ENCODE measurements around the gene PRKACA.

Gene PRKACA

DNA sequence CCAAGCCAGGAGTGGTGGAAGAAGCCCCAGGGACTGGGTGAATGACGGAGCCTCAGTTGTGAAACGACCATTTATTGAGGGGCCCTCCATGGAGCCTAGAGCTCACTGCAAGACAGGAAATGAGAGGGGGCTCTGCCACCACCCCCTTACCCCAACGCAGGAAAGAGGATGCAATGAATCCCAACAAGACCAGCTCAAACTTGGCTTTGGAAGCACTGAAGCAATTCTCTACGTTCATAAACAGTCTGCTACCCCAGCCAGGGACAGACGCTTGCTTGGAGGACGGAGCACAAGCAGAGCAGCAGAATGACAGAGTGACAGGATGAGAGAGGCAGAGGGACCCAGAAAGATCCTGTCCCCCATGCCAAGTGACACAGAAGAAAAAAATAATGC is 1.0 kb downstream of the PRKACA start:
- H3K4me3 ChIP-seq (ENCODE audit: low read depth, low read length): peak overlapping the region; percentile 90
- TF ChIP-seq, protein P1, sequence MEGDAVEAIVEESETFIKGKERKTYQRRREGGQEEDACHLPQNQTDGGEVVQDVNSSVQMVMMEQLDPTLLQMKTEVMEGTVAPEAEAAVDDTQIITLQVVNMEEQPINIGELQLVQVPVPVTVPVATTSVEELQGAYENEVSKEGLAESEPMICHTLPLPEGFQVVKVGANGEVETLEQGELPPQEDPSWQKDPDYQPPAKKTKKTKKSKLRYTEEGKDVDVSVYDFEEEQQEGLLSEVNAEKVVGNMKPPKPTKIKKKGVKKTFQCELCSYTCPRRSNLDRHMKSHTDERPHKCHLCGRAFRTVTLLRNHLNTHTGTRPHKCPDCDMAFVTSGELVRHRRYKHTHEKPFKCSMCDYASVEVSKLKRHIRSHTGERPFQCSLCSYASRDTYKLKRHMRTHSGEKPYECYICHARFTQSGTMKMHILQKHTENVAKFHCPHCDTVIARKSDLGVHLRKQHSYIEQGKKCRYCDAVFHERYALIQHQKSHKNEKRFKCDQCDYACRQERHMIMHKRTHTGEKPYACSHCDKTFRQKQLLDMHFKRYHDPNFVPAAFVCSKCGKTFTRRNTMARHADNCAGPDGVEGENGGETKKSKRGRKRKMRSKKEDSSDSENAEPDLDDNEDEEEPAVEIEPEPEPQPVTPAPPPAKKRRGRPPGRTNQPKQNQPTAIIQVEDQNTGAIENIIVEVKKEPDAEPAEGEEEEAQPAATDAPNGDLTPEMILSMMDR (IDR thresholded peaks at IDR 0.05; ENCODE audit: control insufficient read depth, extremely low read depth, insufficient read depth): no peak
- DNase-seq (ENCODE audit: low read depth): no peak

GRCh38 chr19:14115756-14116155 is 1.8 kb downstream of the PRKACA start:
- H3K4me3 ChIP-seq (ENCODE audit: low read depth, low read length): no peak overlapping the region
- TF ChIP-seq, protein P1 (IDR thresholded peaks at IDR 0.05; ENCODE audit: control insufficient read depth, extremely low read depth, insufficient read depth): no peak
- DNase-seq (ENCODE audit: low read depth): no peak

GRCh38 chr19:14114854-14115253 is 2.7 kb downstream of the PRKACA start:
- no peak for DNase-seq (ENCODE audit: low read depth)
- TF ChIP-seq, protein P1 (IDR thresholded peaks at IDR 0.05; ENCODE audit: control insufficient read depth, extremely low read depth, insufficient read depth): peak; percentile 40; the same call in 1 of the 2 replicates
- H3K4me3 ChIP-seq (ENCODE audit: low read depth, low read length): no peak overlapping the region

GRCh38 chr19:14114439-14114838 is 3.1 kb downstream of the PRKACA start:
- DNase-seq (ENCODE audit: low read depth): no peak
- H3K4me3 ChIP-seq (ENCODE audit: low read depth, low read length): no peak overlapping the region
- TF ChIP-seq, protein P1 (IDR thresholded peaks at IDR 0.05; ENCODE audit: control insufficient read depth, extremely low read depth, insufficient read depth): no peak

- TF ChIP-seq, protein P1 (IDR thresholded peaks at IDR 0.05; ENCODE audit: control insufficient read depth, extremely low read depth, insufficient read depth): peak; percentile 36
- DNase-seq (ENCODE audit: low read depth): no peak
- H3K4me3 ChIP-seq (ENCODE audit: low read depth, low read length): no peak overlapping the region
These were observed 3.7 kb downstream of the PRKACA start for GRCh38 chr19:14113762-14114414.

GRCh38 chr19:14112809-14113385 is 4.7 kb downstream of the PRKACA start:
- no peak for DNase-seq (ENCODE audit: low read depth)
- TF ChIP-seq, protein P1 (IDR thresholded peaks at IDR 0.05; ENCODE audit: control insufficient read depth, extremely low read depth, insufficient read depth): no peak
- no peak overlapping the region for H3K4me3 ChIP-seq (ENCODE audit: low read depth, low read length)

Measured in LNCaP clone FGC (cell line).